ENCODE measurements around the gene SLIT3. TPM values are rescaled to one million over a fixed set of nuclear protein-coding genes. Genes with fewer than 3 reads are reported as not detected.

The SLIT3 gene
- total RNA-seq, 1 experiment from 2014 or later: 0.10 TPM

GRCh38 chr5:168658394-168658793 lies 642.5 kb downstream of the SLIT3 start:
- H3K9me2 ChIP-seq (ENCODE audit: insufficient read depth): no peaks in the 10 kb centered on the region
- H3K9ac ChIP-seq (ENCODE audit: low read length): no peak overlapping the region
- H3K9me3 ChIP-seq (ENCODE audit: control insufficient read depth in 1 of 2, insufficient read depth in 1 of 2, low read depth in 1 of 2, low read length in 2 of 2): no peaks in the 10 kb centered on the region
- H3K27me3 ChIP-seq (ENCODE audit: insufficient read depth, low read length): no peaks in the 10 kb centered on the region
- H2AFZ ChIP-seq (ENCODE audit: low read depth, low read length, poor library complexity, severe bottlenecking): no peak overlapping the region
- ChIA-PET POLR2A (no interaction called here), RAD21 (ENCODE audit: low non-redundant PET in 1 of 2, low total read pairs in 2 of 2, uncharacterized antibody in 2 of 2, unreplicated experiment in 2 of 2) (no interaction called here), CTCF (no interaction called here)
- no peak for DNase-seq (ENCODE audit: low read depth, low spot score)
- no TSS peak for BruUV-seq (replicated peaks)
- peaks cover 0 to 5% of the 10 kb centered on the region in 2 experiments; a peak in 1 of 4 replicates for H3K4me1 ChIP-seq (ENCODE audit: control insufficient read depth in 1 of 2, insufficient read depth in 2 of 2, low read length in 2 of 2)
- no peaks in the 10 kb centered on the region for H3K36me3 ChIP-seq (ENCODE audit: control insufficient read depth in 1 of 2, insufficient read depth in 2 of 2, low read length in 2 of 2)
- no peaks in the 10 kb centered on the region for H4K20me1 ChIP-seq (ENCODE audit: insufficient read depth)
- no peak for ATAC-seq
- H3K4me2 ChIP-seq (ENCODE audit: low read length): no peak overlapping the region
- TF ChIP-seq EGR1 (IDR thresholded peaks at IDR 0.05; ENCODE audit: low read depth): no peak
- no peak for TF ChIP-seq FOSL1 (IDR thresholded peaks at IDR 0.05; ENCODE audit: low read depth)
- TF ChIP-seq POLR2A (IDR thresholded peaks at IDR 0.05; ENCODE audit: borderline replicate concordance, extremely low read depth, insufficient read depth, insufficient read length): no peak
- no peak overlapping the region for H3K4me3 ChIP-seq (replicated peaks in 1 of 2; ENCODE audit: low read depth in 1 of 2, low read length in 2 of 2)
- H3K27ac ChIP-seq (ENCODE audit: low read depth, low read length): no peak overlapping the region
- no peaks in the 10 kb centered on the region for H3K79me2 ChIP-seq (ENCODE audit: insufficient read depth, low read length)
- intact Hi-C loops (cut with micrococcal nuclease): no loop called here

GRCh38 chr5:168656633-168657032 lies 644.3 kb downstream of the SLIT3 start:
- Histone ChIP-seq H3K4me3 (replicated peaks in 1 of 2; ENCODE audit: low read depth in 1 of 2, low read length in 2 of 2) (no peak overlapping the region), H3K27me3 (ENCODE audit: insufficient read depth, low read length) (no peaks in the 10 kb centered on the region), H3K9ac (ENCODE audit: low read length) (no peak overlapping the region), H3K79me2 (ENCODE audit: insufficient read depth, low read length) (no peaks in the 10 kb centered on the region), H4K20me1 (ENCODE audit: insufficient read depth) (no peaks in the 10 kb centered on the region), H3K4me2 (ENCODE audit: low read length) (no peak overlapping the region), H3K9me2 (ENCODE audit: insufficient read depth) (no peaks in the 10 kb centered on the region), H3K27ac (ENCODE audit: low read depth, low read length) (no peak overlapping the region), H3K36me3 (ENCODE audit: control insufficient read depth in 1 of 2, insufficient read depth in 2 of 2, low read length in 2 of 2) (no peaks in the 10 kb centered on the region), H3K9me3 (ENCODE audit: control insufficient read depth in 1 of 2, insufficient read depth in 1 of 2, low read depth in 1 of 2, low read length in 2 of 2) (no peaks in the 10 kb centered on the region), H2AFZ (ENCODE audit: low read depth, low read length, poor library complexity, severe bottlenecking) (no peak overlapping the region), H3K4me1 (ENCODE audit: control insufficient read depth in 1 of 2, insufficient read depth in 2 of 2, low read length in 2 of 2) (peaks cover 0 to 5% of the 10 kb centered on the region in 2 experiments; a peak in 1 of 4 replicates)
- POLR2A ChIA-PET: no interaction called here
- TF ChIP-seq, protein P1, sequence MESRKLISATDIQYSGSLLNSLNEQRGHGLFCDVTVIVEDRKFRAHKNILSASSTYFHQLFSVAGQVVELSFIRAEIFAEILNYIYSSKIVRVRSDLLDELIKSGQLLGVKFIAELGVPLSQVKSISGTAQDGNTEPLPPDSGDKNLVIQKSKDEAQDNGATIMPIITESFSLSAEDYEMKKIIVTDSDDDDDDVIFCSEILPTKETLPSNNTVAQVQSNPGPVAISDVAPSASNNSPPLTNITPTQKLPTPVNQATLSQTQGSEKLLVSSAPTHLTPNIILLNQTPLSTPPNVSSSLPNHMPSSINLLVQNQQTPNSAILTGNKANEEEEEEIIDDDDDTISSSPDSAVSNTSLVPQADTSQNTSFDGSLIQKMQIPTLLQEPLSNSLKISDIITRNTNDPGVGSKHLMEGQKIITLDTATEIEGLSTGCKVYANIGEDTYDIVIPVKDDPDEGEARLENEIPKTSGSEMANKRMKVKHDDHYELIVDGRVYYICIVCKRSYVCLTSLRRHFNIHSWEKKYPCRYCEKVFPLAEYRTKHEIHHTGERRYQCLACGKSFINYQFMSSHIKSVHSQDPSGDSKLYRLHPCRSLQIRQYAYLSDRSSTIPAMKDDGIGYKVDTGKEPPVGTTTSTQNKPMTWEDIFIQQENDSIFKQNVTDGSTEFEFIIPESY (IDR thresholded peaks at IDR 0.05; ENCODE audit: extremely low read depth, insufficient replicate concordance, low read length): no peak
- TF ChIP-seq YY1 (IDR thresholded peaks at IDR 0.05; ENCODE audit: extremely low read depth, insufficient replicate concordance, low read depth, low read length): no peak
- TF ChIP-seq RAD21 (IDR thresholded peaks at IDR 0.05; ENCODE audit: low read depth): no peak
- no peak for TF ChIP-seq EZH2phosphoT487 (IDR thresholded peaks at IDR 0.05; ENCODE audit: borderline replicate concordance)
- no peak for TF ChIP-seq POLR2A (IDR thresholded peaks at IDR 0.05; ENCODE audit: borderline replicate concordance, extremely low read depth, insufficient read depth, insufficient read length)
- TF ChIP-seq CBX3 (IDR thresholded peaks at IDR 0.05; ENCODE audit: low read depth): no peak
- no peak for TF ChIP-seq EZH2 (IDR thresholded peaks at IDR 0.05)
- no peak for TF ChIP-seq MAX (IDR thresholded peaks at IDR 0.05)
- no peak for TF ChIP-seq CTCF (IDR thresholded peaks at IDR 0.05 in 2 of 3, conservative IDR thresholded peaks at IDR 0.05 in 1 of 3; ENCODE audit: borderline replicate concordance in 1 of 3, insufficient read depth in 1 of 3, low read depth in 2 of 3, low read length in 2 of 3)
- TF ChIP-seq TCF7L2 (IDR thresholded peaks at IDR 0.05; ENCODE audit: borderline replicate concordance, extremely low read depth, insufficient read depth, insufficient read length): no peak
- TF ChIP-seq FOSL1 (IDR thresholded peaks at IDR 0.05; ENCODE audit: low read depth): no peak
- TF ChIP-seq EGR1 (IDR thresholded peaks at IDR 0.05; ENCODE audit: low read depth): no peak
- BruUV-seq (replicated peaks): no TSS peak
- ATAC-seq (no peak), DNase-seq (ENCODE audit: low read depth, low spot score) (no peak)
- CTCF ChIA-PET: no interaction called here
- RAD21 ChIA-PET (ENCODE audit: low non-redundant PET in 1 of 2, low total read pairs in 2 of 2, uncharacterized antibody in 2 of 2, unreplicated experiment in 2 of 2): no interaction called here
- intact Hi-C loops (cut with micrococcal nuclease): no loop called here

Measured in HCT116 (cell line).